GM11168 (cell line): ENCODE measurements around the gene LCN15.

Experiments
- in situ Hi-C: fragments of 300-500 bp; cut with MboI; formaldehyde crosslinking; loops from one replicate; pipeline ENCODE4 v1.12.0; 2022; ENCODE audit warnings: low sequenced_read_pairs; ENCODE audit not compliant: unreplicated experiment

Gene LCN15

DNA sequence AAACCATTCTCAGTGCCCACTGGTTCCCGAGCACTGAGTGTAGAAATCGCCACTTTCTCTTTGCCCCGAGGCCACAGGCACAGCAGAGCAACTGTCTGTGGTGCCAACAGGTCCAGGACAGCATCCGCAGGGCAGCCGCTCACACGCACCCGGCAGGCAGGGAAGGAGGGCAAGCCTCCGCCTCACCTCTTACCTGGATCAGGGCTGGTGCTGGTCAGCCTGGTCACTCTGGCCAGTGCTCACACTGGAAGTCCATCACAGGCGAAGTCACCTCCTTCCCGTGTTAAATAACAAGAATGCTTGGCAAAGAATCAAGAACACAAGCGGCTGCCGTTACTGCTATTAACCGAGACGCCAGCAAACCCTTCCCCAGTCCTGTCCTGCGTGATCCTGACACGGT, 38.2 kb downstream of the LCN15 start:
- in situ Hi-C loops: no loop called here

DNA sequence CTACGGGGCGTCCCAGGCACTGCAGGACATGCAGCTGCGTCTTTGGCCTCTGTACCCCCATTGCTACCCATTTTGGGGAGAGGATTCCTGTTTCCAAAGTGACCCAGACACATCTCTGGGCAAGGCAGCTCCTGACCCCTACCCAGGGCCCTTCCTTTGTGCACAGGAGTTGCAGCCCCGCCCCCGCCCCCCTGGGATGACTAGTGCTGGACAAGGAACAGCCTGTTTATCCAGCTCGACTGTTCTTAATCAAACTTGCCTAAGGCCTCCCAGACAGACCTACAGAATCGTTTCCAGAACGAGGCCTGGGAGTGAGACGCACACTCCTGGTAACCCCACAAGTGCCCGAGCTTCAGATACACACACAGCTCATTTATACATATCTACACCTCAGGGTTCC, 38.7 kb downstream of the LCN15 start:
- in situ Hi-C loops: no loop called here

DNA sequence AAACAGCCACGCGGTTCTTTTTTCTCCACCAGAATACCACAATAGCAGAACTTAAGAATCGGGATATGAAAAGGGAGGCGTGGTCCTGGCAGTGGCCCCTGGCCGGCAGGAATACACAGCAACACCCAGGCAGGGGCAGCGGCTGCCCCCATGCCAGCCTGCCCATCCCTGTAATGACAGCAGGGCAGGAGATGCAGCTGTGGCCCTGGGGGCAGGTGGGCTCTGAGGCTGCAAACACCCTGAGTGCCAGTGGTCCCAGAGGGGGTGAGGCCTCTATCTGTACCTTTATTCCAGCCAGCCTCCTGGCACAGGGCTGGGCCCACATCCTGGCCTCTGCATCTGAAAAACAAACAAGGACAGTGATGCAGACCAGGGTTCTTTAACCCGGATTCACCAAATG, 39.5 kb downstream of the LCN15 start:
- in situ Hi-C loops: no loop called here

DNA sequence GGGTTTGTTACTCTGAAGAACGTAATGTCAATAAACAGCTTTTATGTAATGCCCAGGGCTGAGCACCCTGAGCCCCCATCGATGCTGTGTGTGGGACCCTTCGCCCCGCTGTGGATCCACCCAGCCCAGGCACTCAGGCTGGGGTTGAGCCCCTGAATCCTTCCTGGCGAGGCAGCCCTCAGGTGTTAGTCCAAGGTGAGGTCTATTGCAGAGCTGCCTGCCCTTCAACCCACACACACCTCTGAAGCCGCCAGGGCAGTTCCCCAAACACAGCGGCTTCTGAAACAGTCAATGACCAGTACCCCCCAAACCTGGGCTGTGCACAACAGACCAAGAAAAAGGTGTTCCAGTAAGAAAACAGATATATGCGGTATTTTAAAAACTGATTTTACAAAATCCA, 40.3 kb downstream of the LCN15 start:
- in situ Hi-C loops: no loop called here

DNA sequence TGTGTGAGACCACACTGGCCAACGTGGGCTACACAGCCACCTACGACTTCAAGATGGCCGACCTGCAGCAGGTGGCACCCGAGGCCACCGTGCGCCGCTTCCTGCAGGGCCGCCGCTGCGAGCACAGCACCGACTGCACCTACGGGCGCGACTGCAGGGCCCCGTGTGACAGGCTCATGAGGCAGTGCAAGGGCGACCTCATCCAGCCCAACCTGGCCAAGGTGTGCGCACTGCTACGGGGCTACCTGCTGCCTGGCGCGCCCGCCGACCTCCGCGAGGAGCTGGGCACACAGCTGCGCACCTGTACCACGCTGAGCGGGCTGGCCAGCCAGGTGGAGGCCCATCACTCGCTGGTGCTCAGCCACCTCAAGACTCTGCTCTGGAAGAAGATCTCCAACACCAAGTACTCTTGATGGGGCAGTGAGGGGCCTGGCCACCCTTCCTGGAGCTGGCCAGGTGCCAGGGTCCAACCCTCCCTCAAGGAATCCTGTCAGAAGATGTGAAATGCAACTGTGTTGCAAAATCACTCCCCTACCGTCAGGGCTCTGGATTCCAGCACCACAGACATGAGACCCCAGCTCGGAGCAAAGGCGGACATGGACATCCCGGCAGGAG, 40.8 kb downstream of the LCN15 start:
- in situ Hi-C loops: no loop called here

DNA sequence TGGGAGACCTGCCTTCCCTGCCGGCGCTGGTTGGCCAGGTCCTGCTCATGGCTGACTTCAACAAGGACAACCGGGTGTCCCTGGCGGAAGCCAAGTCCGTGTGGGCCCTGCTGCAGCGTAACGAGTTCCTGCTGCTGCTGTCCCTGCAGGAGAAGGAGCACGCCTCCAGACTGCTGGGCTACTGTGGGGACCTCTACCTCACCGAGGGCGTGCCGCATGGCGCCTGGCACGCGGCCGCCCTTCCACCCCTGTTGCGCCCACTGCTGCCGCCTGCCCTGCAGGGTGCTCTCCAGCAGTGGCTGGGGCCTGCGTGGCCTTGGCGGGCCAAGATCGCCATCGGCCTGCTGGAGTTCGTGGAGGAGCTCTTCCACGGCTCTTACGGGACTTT, 41.4 kb downstream of the LCN15 start:
- in situ Hi-C loops: no loop called here

DNA sequence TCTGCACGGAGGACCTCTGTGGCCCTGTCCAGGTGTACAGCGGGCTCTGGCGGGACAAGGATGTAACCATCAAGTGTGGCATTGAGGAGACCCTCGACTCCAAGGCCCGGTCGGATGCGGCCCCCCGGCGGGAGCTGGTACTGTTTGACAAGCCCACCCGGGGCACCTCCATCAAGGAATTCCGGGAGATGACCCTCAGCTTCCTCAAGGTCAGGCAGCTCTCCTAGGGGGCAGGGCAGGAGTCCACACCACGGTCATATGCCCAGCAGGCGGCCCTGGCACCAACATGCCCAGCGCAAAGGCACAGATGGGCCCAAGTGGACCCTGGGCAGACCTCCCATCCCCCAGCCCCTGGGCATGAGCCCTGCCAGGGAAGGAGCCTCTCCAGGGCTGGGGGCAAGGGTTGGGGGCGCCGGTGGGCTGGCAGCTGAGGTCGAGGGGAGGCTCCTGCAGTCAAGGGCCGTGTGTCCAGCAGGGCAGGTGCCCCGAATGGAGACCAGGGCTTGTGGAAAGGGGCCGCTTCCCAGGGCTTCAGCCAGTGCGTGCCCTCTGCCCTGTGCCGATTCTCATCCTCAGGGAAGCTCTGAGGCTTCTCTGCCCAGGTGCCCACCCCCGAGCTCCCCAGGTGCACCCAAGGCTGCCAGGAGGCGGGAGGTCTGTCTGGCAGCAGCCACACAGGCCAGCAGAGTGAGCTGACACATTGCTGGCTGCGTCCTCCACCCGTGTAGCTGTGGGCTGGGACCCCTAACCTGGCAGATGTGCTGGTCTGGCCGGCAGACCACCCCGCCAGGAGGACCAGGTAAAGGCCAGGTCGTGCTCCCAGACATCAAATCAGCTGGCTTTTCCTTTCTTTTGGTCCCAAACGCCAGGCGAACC, 42.0 kb downstream of the LCN15 start:
- in situ Hi-C loops: no loop called here

DNA sequence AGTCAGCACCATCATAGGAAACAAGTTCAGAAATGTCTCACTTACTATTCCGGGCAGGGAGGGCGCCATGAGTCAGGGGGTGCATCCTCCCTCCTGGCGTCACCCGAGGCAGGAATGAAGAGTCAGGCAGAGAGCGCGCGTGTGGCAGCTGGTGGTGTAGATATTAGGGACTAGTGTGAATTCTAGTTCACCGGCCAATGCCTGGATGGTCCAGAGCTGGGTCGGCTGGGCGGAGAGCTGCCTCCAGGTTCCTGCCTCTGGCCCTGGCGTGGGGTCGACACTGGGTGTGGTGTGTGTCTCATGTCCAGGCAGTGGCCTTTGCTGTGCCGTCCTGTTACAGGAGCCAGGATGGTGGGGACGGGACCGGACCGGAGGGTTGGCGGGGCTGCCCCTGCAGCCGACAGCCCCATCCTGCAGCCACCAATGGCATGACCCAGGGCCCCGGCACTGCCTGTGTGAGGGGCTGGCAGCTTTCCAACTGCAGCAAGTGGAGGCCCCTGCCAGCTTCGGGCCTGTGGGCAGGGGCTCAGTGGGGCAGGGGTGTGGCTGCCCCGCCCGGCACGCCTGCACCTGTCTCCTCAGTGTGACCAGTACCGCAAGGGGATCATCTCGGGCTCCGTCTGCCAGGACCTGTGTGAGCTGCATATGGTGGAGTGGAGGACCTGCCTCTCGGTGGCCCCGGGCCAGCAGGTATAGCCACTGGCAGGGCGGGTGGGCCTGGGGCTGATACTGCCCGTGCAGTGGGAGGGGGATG, 42.8 kb downstream of the LCN15 start:
- in situ Hi-C loops: no loop called here

DNA sequence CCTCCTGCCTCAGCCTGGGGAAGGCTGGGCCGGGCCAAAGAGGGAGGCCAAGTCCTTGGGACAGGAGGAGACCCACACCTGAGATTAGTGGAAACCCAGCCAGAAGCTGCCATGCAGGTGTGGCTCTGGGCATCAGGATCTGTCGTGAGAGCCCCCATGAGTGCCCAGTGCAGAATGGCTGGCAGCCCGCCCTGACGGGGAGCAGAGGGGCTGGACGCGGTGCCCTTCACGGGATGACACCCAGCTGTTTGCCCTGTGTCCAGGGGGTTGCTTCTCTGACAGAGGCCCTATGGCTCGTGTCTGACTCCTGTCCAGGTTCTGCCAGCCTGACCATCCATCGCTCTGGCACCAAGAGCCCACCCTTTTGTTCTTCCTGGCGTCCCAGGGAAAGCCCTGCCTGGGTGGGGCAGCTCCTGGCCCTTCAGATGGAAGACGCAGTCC, 43.4 kb downstream of the LCN15 start:
- in situ Hi-C loops: no loop called here

DNA sequence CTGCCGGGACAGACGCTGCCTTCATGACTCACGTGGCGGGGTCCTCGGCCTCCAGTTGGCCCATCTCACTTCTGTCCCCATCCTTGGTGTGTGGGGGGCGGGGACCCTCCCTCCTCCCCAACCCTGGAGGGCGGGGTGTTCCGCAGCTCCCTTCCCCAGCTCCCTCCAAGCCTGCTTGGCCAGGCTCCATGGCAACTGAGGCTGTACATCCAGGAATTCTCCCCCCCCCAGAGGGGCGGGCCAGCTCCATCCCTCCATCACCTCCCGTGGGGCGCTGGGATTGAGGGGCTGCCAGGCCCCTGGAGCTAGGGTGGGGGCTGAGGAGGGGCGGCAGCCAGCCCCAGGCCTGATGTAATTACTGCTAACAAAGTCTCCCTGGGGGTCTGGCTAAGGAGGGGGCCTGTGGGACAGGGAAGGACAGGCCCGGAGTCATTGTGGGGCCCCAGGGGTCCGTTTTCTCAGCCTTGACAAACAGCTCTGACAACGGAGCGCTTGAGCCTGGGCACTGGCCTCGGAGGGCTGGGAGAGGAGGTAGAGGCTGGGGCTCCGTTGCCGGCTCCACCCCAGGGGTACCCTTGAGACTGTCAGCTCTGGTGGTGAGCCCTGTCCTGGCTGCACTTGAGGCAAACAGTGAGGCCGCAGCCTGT, 43.9 kb downstream of the LCN15 start:
- in situ Hi-C loops: no loop called here

DNA sequence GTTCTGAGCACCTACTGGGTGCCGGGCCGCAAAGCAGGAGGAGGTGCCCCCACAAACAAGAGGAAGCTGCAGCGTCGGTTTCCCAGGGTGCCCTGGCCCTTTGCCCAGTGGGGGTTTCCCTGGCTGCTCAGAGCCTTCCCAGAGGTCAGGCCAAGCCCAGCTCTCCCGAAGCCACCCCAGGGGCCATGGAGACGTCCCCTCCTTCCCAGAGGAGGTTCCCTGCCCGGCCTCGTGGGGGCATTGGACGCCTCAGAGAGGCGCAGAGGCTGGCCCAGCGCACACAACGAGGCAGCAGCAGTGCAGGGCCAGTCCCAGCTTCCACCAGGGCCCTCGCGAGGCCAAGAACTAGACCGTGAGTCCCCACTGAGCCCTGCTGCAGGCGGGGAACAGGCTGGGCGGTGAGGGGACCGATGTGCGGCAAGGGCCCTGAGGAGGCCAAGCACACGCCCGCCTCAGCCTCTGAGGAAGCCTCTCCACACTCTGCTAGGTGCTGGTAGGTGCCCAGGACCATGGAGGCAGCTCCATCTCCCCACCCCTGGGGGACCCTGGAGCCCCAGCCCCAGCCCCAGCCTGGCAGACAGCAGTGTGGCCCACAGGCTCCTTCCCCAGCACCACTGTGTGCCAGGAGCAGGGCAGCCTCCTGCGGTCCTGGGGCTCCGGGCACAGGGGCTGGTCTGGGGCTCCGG, 45.0 kb downstream of the LCN15 start:
- in situ Hi-C loops: no loop called here

DNA sequence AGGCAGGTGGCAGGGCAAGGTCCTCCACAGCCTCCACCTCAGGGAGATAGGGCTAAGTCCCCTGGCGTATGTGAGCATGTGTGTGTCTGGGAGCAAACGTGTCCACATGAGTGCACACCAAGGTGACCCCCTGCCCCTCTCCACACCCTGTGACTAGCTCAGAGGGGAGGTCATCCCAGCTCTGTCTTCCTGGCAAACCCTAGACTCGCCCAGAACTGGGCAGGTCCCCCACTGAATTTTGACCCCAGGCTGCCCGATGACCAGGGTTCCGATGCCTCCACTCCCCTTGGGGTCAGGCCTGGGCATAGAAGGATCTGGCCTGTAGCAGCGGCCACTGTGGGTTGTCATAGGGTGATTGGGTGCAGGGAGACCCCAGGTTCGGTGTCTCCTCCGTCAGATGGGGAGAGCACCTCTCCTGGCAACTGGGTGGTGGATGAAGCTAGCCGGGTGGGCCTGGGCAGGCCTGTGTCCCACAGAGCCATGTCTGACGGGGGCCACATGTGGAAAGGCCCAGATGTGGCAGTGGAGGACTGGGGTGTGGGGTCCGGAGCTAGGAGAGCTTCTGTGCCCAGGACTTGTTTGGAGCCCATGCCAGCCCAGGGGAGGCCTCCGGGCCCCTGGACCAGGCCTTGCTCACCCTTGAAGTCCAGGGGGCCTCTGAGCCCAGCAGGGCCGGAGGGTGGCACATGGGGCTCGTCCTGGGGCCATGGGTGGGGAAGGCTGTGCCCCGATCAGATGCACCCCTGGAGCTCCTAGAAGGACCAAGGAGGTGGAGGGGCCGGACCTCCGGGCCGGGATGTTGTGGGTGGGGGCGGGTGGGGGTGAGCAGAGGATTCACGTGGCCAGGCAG, 45.7 kb downstream of the LCN15 start:
- in situ Hi-C loops: no loop called here

DNA sequence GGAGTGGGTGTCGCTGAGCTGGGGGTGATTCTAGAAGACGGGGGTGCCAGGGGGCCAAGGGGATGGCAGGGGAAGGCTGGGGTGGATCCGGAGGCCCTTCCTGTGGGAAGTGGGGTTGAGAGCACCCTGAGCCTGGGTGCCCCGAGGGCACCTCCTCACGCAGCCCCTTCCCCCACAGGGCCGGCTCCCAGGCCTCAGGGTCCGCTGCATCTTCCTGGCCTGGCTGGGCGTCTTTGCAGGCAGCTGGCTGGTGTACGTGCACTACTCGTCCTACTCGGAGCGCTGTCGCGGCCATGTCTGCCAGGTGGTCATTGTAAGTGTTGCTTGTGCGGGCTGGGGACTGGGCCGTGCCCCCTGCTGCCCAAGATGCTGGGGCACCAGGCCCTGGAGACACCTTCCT, 46.9 kb downstream of the LCN15 start:
- in situ Hi-C loops: no loop called here

DNA sequence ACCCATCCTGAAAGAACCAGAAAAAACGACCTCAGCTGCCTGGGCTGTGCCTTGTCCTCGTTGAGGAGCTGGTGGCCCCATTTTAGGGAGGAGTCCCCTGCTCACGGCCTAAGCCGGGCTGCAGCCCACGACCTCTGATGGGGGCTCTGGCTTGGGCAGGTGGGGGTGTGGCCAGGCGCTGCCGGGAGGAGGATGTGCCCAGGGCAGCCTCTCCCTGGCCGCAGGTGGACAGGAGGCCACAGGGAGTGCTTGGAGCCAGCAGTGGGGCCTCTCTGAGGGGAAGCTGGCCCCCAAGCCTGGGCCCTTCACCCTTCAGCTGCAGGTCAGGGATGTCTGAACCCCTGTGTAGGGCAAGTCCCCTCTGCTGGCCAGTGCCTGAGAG, 49.4 kb downstream of the LCN15 start:
- in situ Hi-C loops: no loop called here

DNA sequence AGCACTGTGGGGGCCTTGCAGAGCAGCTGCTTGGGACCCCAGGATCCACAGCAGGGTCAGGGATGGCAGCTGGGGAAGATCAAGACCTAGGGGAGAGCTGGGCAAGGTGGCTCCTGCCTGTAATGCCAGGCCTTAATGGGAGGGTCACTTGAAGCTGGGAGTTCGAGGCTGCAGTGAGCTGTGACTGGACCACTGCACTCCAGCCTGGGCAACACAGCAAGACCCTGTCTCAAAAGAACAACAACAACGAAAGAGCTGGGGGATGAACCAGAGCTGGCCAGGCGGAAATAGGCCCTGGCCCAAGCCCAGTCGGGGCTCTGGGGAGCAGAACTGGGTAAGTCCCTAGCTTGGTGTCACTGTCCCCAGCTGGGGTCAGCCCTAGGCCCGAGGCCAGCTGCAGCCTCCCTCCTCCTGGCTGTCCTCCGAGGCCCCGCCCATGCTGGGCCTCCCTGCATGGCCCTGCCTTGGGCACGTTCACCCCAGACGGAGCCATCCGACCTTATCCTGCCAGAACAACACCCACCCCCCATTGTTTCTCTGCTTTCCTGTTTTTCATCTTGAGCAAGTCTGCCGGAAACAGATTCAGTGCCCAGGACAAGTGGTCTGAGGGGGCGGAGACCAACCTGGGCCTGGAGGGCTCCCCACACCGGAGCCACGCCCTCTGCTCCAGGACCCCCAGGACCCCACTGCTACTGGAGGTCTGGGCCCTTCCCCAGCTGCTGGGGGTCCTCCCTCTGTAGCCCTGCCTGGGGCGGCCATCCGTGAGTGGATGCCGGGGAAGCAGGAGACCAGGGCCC, 50.0 kb downstream of the LCN15 start:
- in situ Hi-C loops: no loop called here

DNA sequence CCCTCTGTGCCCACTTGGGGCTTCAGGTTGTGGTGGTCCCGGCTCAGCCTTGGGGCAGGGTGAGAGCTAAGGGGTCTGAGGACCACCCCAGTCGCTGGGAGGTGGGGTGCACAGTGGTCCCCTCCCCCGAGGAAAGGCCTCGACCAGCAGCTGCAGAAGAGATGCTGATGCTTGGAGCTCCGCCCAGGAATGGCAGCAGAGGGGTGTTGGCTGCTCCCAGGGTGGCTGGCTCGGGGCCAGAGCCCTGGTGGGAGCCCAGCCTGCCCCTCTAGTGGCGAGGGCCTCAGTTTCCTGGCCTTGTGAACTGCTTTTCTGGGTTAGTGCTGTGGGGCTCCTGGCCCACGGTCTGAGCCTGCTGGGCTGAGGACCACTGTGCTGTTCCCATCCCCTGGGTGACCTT, 50.8 kb downstream of the LCN15 start:
- in situ Hi-C loops: no loop called here

DNA sequence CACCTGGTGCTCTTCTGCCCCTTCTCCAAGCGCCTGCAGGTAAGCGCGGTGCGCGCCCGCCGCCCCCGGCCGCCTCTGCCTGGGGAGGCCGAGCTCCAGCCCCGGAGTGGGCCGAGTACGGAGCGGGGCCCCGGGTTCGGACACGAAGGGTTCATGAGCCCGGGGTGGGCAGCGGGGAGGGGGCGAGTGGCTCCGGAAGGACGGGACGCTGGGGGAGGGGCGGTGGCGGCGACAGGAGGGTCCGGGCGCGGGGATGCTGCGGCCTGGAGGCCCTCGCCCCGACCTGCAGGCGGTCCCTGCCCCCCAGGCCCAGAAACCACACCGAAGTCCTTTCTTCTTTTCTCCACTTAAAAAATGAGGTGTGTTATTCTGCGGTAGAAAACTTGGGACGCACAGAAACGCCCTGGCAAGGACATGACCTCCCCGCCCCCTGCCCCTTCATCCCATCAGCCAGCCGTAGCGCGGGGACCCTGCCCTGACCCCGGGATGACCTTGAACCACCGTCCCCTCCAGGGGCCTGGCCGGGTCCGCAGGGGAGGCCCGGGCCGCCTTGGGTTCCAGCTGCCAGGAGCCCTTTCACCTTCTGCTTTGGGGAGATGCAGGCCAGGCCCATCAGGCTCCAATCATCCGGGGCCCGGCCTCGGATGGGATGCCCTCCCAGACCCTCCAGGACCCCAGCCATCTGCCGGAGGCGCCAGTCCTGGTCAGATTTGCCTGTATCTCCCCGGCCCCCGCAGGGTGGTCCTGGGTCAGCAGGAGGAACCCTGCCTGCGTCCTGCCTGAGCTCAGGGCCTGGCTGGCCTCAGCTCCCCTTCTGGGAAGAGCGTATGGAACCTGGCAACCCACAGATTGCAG, 51.4 kb downstream of the LCN15 start:
- in situ Hi-C loops: no loop called here
